T-cell (primary cell): ENCODE measurements around the gene MT1G. TPM values are rescaled to one million over a fixed set of nuclear protein-coding genes. Genes with fewer than 3 reads are reported as not detected.

Experiments
- ATAC-seq, 4 experiments: fragments of 200-7000 bp in 3 of 4; fragments of 150-1000 bp in 1 of 4; cut with Tn5 transposase; replicated peaks in 1 of 4; 1 replicate in 3 of 4; 2 replicates in 1 of 4; pipeline ENCODE4 v1.10.0; 2021; ENCODE audit warnings: moderate library complexity in 3 of 4, mild to moderate bottlenecking in 2 of 4, moderate number of reproducible peaks in 1 of 4
- CTCF ChIA-PET, 2 donors: fragments of 300-600 bp; sonication (Branson Sonifier 250); formaldehyde crosslinking; loops; one replicate each; lab custom pipeline; 2022; ENCODE audit warnings: antibody characterized with exemption in 2 of 2; lab: Charles Lee
- POLR2A ChIA-PET, 2 donors: fragments of 300-600 bp; sonication (Branson Sonifier 250); formaldehyde crosslinking; loops; one replicate each; lab custom pipeline; 2022; ENCODE audit warnings: antibody characterized with exemption in 2 of 2; lab: Charles Lee
- DNase-seq, 35 experiments: peaks; one replicate each; pipeline versions ENCODE4 v3.0.0 to v3.0.0-alpha.2; 2013 to 2023
- H3K27ac ChIP-seq: one replicate; pipeline ENCODE4 v1.5.1; 2013; ENCODE audit warnings: low read length
- H3K27me3 ChIP-seq, 2 experiments: replicated peaks in 1 of 2; 1 replicate in 1 of 2; 2 replicates in 1 of 2; pipeline versions ENCODE4 v1.6.1 to v1.7.0; 2013; ENCODE audit warnings: low read length in 1 of 2, mixed read lengths in 1 of 2; ENCODE audit not compliant: control insufficient read depth in 2 of 2, insufficient read depth in 2 of 2; ENCODE audit errors: extremely low read depth in 1 of 2
- H3K36me3 ChIP-seq, 2 donors: 1 replicate in 1 of 2; 2 replicates in 1 of 2; pipeline versions ENCODE4 v1.6.1 to v1.7.0; 2013; ENCODE audit warnings: low read length in 1 of 2; ENCODE audit not compliant: control insufficient read depth in 2 of 2, insufficient read depth in 1 of 2; ENCODE audit errors: extremely low read depth in 1 of 2
- H3K4me1 ChIP-seq, 2 experiments: 1 replicate in 1 of 2; 2 replicates in 1 of 2; pipeline versions ENCODE4 v1.6.1 to v1.7.0; 2013; ENCODE audit warnings: low read length in 2 of 2, mixed read lengths in 1 of 2; ENCODE audit not compliant: insufficient read depth in 2 of 2, control insufficient read depth in 1 of 2; ENCODE audit errors: extremely low read depth in 1 of 2
- H3K4me3 ChIP-seq, 2 donors: 1 replicate in 1 of 2; 2 replicates in 1 of 2; pipeline versions ENCODE4 v1.5.1 to v1.7.0; 2013; ENCODE audit warnings: mild to moderate bottlenecking in 2 of 2, low read length in 1 of 2, moderate library complexity in 1 of 2; ENCODE audit not compliant: control insufficient read depth in 1 of 2; ENCODE audit errors: extremely low read depth in 1 of 2
- H3K9me3 ChIP-seq: 2 replicates; pipeline ENCODE4 v1.7.0; 2013
- H3K27ac Mint-ChIP-seq, 2 donors: one replicate each; pipeline ENCODE4 v1.8.0; 2020 to 2021; ENCODE audit warnings: mild to moderate bottlenecking in 2 of 2, mixed read lengths in 2 of 2
- H3K27me3 Mint-ChIP-seq, 2 donors: one replicate each; pipeline ENCODE4 v1.8.0; 2021 to 2022; ENCODE audit warnings: mixed read lengths in 2 of 2
- H3K36me3 Mint-ChIP-seq: one replicate; pipeline ENCODE4 v1.8.0; 2021; ENCODE audit warnings: mixed read lengths
- H3K4me1 Mint-ChIP-seq, 3 donors: one replicate each; pipeline ENCODE4 v1.8.0; 2020 to 2022; ENCODE audit warnings: mixed read lengths in 3 of 3, mild to moderate bottlenecking in 1 of 3
- H3K4me3 Mint-ChIP-seq, 3 donors: one replicate each; pipeline ENCODE4 v1.8.0; 2020 to 2022; ENCODE audit warnings: mild to moderate bottlenecking in 3 of 3, mixed read lengths in 3 of 3, moderate library complexity in 3 of 3
- H3K9me3 Mint-ChIP-seq, 3 donors: one replicate each; pipeline ENCODE4 v1.8.0; 2020 to 2022; ENCODE audit warnings: mixed read lengths in 3 of 3
- WGBS: methylation state at CpG from one replicate; pipeline ENCODE4 v1.1.5; 2013; ENCODE audit warnings: missing lambda C conversion rate; ENCODE audit not compliant: insufficient coverage; 5-methylcytosine and 5-hydroxymethylcytosine counted together
- total RNA-seq, 35 experiments: library from RNA in 6 of 35; stranded (reverse) in 6 of 35; fragments of 120-200 nt in 1 of 35; gene quantifications; one replicate each; pipeline versions ENCODE4 v1.2.1 to v1.2.4 and lab custom pipeline; 2013 to 2026

Gene MT1G
- total RNA-seq, 5 donors from 2014 or later (not counting 1 experiment from before 2014, with no cell fraction given): 2.0 to 4.1 (median 4.0) TPM; not detected in 2

DNA sequence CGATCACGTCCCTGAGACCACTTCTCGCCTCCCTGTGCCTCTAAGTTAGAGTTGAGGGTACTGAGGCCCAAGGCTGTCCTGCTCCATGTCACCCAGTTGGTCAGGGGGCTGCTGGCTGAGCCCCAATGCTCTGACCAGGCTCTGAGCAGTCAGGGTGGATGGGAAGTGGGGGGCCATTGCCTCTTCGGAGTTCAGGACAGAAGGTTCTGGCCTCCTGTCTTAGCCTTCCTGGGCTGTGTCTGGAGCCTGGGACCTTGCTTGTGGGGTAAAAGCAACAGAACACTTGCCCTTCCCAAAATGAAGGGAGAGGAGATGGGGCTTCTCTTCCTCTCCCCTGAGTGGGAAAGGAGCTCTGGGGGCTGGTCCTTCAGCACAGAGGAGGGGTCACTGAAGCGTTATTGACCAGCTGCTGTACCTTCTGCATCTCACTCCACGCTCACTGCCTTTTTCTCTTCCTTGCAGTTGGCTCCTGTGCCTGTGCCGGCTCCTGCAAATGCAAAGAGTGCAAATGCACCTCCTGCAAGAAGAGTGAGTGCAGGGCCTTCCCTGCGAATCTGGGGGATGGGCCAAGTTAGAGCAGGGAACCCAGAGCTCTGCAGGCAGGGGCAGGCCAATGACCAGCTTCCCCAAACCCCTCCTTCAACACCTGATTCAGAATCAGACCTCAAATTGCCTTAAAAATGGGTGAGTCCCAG is 15.0 kb upstream of the MT1G start:
- Mint-ChIP-seq H3K4me3 (peak overlapping the region; percentile 91 to 92 (median 91)), H3K4me1 (peaks cover 24 to 30% (median 27%) of the 10 kb centered on the region in 3 donors), H3K9me3 (peaks cover 0 to 2% (median 0%) of the 10 kb centered on the region in 3 donors), H3K36me3 (peaks cover 11% of the 10 kb centered on the region), H3K27me3 (no peaks in the 10 kb centered on the region), H3K27ac (peak overlapping the region; percentile 96 to 98)
- Histone ChIP-seq H3K9me3 (no peaks in the 10 kb centered on the region), H3K36me3 (no peaks in the 10 kb centered on the region), H3K27ac (peak overlapping the region; percentile 71), H3K4me3 (peak overlapping the region; percentile 69 to 88), H3K4me1 (peaks cover 9 to 26% of the 10 kb centered on the region in 2 experiments), H3K27me3 (no peaks in the 10 kb centered on the region)
- CTCF ChIA-PET: interaction anchor here (0.5 to 1.1 kb wide), 4 partner anchors 8 to 149 kb away, joined by 3 to 6 read pairs (median 4); partner anchors contain the start of gene MT2A (in 1 of the 2)
- ATAC-seq: peak; percentile 2 to 12 (median 7)
- POLR2A ChIA-PET: interaction anchor here (0.6 to 0.7 kb wide), 2 partner anchors 29 to 60 kb away, joined by 3 to 4 read pairs; no protein-coding TSS in a partner anchor
- peak in 1 of 35 experiments; percentile 17 for DNase-seq
- no CpG with 5 or more reads among the region's 8 CpGs for WGBS

DNA sequence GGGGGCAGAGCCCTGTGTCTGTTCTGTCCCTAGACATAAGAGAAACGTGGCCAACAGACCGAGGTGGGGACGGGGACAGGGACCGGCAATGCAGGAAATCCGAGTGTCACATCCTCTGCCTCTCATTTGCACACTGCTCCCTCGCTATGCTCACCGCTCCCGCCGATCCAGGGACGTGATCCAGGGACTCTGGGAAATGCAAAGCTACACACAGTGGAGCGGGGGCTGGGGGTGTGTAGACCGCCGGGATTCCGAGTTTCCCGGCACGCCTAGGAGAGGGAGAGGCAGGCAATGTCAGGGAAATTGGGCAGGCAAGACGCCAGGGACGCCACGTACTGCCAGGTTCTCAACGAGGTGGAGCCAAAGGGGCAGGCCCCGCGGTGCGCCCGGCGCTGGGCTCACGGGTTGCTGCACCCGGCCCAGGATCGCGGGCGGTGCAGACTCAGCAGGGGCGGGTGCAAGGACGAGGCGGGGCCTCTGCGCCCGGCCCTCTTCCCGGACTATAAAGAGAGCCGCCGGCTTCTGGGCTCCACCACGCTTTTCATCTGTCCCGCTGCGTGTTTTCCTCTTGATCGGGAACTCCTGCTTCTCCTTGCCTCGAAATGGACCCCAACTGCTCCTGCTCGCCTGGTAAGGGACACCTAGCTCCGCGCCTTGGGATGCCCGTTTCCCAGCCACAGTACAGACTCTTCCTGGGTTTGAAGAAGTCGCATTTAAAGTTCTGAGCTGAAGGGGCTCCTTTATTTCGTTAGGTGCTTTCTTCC is 14.3 kb upstream of the MT1G start, which contains the start of gene MT1X:
MT1X (plus strand) TSS at position 532 of the 764 bp plus-strand sequence; CDS start at position 603, 71 bp downstream.
- Histone ChIP-seq H3K4me1 (peaks cover 9 to 26% of the 10 kb centered on the region in 2 experiments), H3K9me3 (no peaks in the 10 kb centered on the region), H3K4me3 (peak within 1 kb of the TSS; percentile 69 to 88), H3K36me3 (no peaks in the 10 kb centered on the region), H3K27ac (peak within 1 kb of the TSS; percentile 76), H3K27me3 (no peaks in the 10 kb centered on the region)
- ATAC-seq (peak; percentile 99), DNase-seq (peak; percentile 68 to 93 (median 82))
- H3K27ac Mint-ChIP-seq: peak within 1 kb of the TSS; percentile 96 to 98
- under 1% methylated on average over 41 of the region's 49 CpGs for WGBS
- POLR2A ChIA-PET: interaction anchor here in 1 of 2 donors (0.6 kb wide), 1 partner anchor 29 kb away, joined by 3 read pairs; no protein-coding TSS in a partner anchor
- peaks cover 0 to 4% of the 10 kb centered on the region in 2 donors for H3K27me3 Mint-ChIP-seq
- peaks cover 11% of the 10 kb centered on the region for H3K36me3 Mint-ChIP-seq
- CTCF ChIA-PET: interaction anchor here (0.5 to 1.1 kb wide), 3 partner anchors 9 to 74 kb away, joined by 3 to 6 read pairs (median 4); partner anchors contain the start of gene MT2A (in 1 of the 2)
- H3K4me1 Mint-ChIP-seq: peaks cover 24 to 30% (median 27%) of the 10 kb centered on the region in 3 donors
- peak within 1 kb of the TSS; percentile 91 to 92 (median 91) for H3K4me3 Mint-ChIP-seq
- peaks cover 0 to 2% (median 0%) of the 10 kb centered on the region in 3 donors for H3K9me3 Mint-ChIP-seq

- no peak overlapping the region for H3K4me3 ChIP-seq
- DNase-seq (no peak), ATAC-seq (no peak)
- H3K9me3 ChIP-seq: no peaks in the 10 kb centered on the region
- H3K27me3 ChIP-seq: peaks cover 0 to 18% of the 10 kb centered on the region in 2 experiments
- 81% methylated on average over 5 of the region's 6 CpGs for WGBS
- peaks cover 0 to 13% of the 10 kb centered on the region in 2 donors for H3K27me3 Mint-ChIP-seq
- H3K36me3 Mint-ChIP-seq: peaks cover 4% of the 10 kb centered on the region
- no peaks in the 10 kb centered on the region for H3K36me3 ChIP-seq
- ChIA-PET POLR2A (interaction anchor here in 1 of 2 donors (0.6 kb wide), 1 partner anchor 11 kb away, joined by 3 read pairs; no protein-coding TSS in a partner anchor), CTCF (no interaction called here)
- no peak overlapping the region for H3K27ac ChIP-seq
- peaks cover 12 to 39% of the 10 kb centered on the region in 2 experiments for H3K4me1 ChIP-seq
- H3K9me3 Mint-ChIP-seq: no peaks in the 10 kb centered on the region
- peak overlapping the region in 1 of 2 donors; percentile 22 for H3K27ac Mint-ChIP-seq
- no peak overlapping the region for H3K4me3 Mint-ChIP-seq
- peaks cover 34 to 42% (median 39%) of the 10 kb centered on the region in 3 donors for H3K4me1 Mint-ChIP-seq
These were observed 12.0 kb upstream of the MT1G start for GRCh38 chr16:56679818-56680217.

DNA sequence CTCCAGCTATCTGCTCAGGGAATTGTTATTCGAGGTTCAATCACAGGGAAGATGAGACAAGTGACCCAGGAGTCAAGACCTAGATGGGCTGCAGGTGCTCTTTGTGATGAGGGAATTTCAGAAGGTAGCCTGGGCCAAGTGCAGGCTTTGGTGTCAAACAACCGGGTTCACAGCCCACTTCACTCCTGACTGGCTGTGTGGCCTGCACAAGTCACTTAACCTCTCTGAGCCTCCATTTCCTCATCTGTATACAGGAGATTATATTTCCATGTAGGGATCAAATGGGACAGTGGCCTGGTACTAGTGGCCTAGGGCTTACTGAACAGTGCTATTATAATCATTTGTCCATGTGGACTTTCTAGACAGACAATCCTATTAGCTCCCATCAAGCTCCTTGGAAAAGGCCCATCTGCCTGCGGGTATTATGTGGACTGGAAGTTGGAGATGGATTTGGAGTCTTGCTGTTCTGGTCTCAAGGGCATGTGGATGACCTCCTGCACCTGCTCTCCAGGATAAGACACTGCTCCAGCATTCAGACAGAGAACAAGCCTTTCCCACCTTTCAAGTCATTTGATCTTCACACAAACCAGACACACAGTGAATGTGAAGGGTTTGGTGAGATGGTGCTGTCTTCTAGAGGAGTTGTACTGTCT is 11.3 kb upstream of the MT1G start:
- ATAC-seq (no peak), DNase-seq (no peak)
- POLR2A ChIA-PET: no interaction called here
- peaks cover 0 to 18% of the 10 kb centered on the region in 2 experiments for H3K27me3 ChIP-seq
- Mint-ChIP-seq H3K27ac (peak overlapping the region in 1 of 2 donors; percentile 22), H3K36me3 (peaks cover under 1% of the 10 kb centered on the region), H3K4me3 (no peak overlapping the region), H3K4me1 (peaks cover 32 to 41% (median 37%) of the 10 kb centered on the region in 3 donors), H3K27me3 (peaks cover 0 to 17% of the 10 kb centered on the region in 2 donors), H3K9me3 (no peaks in the 10 kb centered on the region)
- no peak overlapping the region for H3K27ac ChIP-seq
- no peaks in the 10 kb centered on the region for H3K36me3 ChIP-seq
- no CpG with 5 or more reads among the region's 3 CpGs for WGBS
- no peaks in the 10 kb centered on the region for H3K9me3 ChIP-seq
- H3K4me1 ChIP-seq: peaks cover 12 to 39% of the 10 kb centered on the region in 2 experiments
- H3K4me3 ChIP-seq: no peak overlapping the region
- CTCF ChIA-PET: interaction anchor here in 1 of 2 donors (0.6 kb wide), 1 partner anchor 334 kb away, joined by 3 read pairs; no protein-coding TSS in a partner anchor

DNA sequence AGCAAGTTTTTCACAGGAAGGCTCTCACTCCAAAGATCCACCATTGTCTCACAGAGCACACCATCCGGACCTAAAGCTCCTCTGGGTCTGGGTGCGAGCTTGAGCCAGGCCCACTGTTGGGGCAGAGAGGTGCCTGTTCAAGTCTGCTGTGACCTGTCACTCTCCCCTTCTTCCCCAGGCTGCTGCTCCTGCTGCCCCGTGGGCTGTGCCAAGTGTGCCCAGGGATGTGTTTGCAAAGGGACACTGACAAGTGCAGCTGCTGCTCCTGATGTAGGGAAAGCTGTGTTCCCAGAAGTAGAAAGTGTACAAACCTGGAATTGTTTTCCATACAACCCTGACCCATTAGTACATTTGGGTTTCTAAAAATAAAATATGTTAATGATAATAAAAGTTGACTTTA is 9.6 kb upstream of the MT1G start:
- H3K9me3 Mint-ChIP-seq: no peaks in the 10 kb centered on the region
- CTCF ChIA-PET: no interaction called here
- peaks cover 0 to 22% of the 10 kb centered on the region in 2 donors for H3K27me3 Mint-ChIP-seq
- peaks cover 7 to 23% of the 10 kb centered on the region in 2 experiments for H3K4me1 ChIP-seq
- H3K4me3 Mint-ChIP-seq: no peak overlapping the region
- H3K36me3 ChIP-seq: no peaks in the 10 kb centered on the region
- H3K4me3 ChIP-seq: no peak overlapping the region
- H3K36me3 Mint-ChIP-seq: no peaks in the 10 kb centered on the region
- no peaks in the 10 kb centered on the region for H3K9me3 ChIP-seq
- no peak for DNase-seq
- POLR2A ChIA-PET: no interaction called here
- H3K27ac Mint-ChIP-seq: no peak overlapping the region
- no peak for ATAC-seq
- H3K27me3 ChIP-seq: peaks cover 5 to 18% of the 10 kb centered on the region in 2 experiments
- 82% methylated on average over 2 of the region's 3 CpGs for WGBS
- H3K4me1 Mint-ChIP-seq: peaks cover 16 to 28% (median 26%) of the 10 kb centered on the region in 3 donors
- H3K27ac ChIP-seq: no peak overlapping the region
